ENCODE data around the gene LRRC3. TPM values are rescaled to one million over a fixed set of nuclear protein-coding genes. Genes with fewer than 3 reads are reported as not detected.

LRRC3 gene
- total RNA-seq, 1 donor from 2014 or later = 4.0 TPM

GRCh38 chr21:44492567-44493385, 37.5 kb downstream of the LRRC3 start:
- Histone ChIP-seq H3K36me3 (no peaks in the 10 kb centered on the region), H3K4me3 (no peak overlapping the region), H3K27me3 (ENCODE audit: low read depth) (peaks cover 7% of the 10 kb centered on the region), H3K4me1 (peaks cover 3% of the 10 kb centered on the region), H3K27ac (no peak overlapping the region), H3K9me3 (peaks cover 13% of the 10 kb centered on the region)
- DNase-seq = no peak
- no peak for TF ChIP-seq CTCF (IDR thresholded peaks at IDR 0.05)
- no peak for ATAC-seq
- intact Hi-C loops (cut with DNase I) = no loop called here

GRCh38 chr21:44494418-44494817, 39.1 kb downstream of the LRRC3 start:
- H3K4me3 ChIP-seq = no peak overlapping the region
- H3K4me1 ChIP-seq = peaks cover 3% of the 10 kb centered on the region
- TF ChIP-seq CTCF (IDR thresholded peaks at IDR 0.05) = no peak
- DNase-seq (no peak), ATAC-seq (no peak)
- H3K36me3 ChIP-seq = no peaks in the 10 kb centered on the region
- intact Hi-C loops (cut with DNase I) = no loop called here
- H3K27me3 ChIP-seq (ENCODE audit: low read depth) = peaks cover 16% of the 10 kb centered on the region
- H3K9me3 ChIP-seq = peaks cover 13% of the 10 kb centered on the region
- H3K27ac ChIP-seq = no peak overlapping the region

- H3K27me3 ChIP-seq (ENCODE audit: low read depth) = peaks cover 21% of the 10 kb centered on the region
- H3K27ac ChIP-seq = no peak overlapping the region
- H3K36me3 ChIP-seq = no peaks in the 10 kb centered on the region
- peaks cover 3% of the 10 kb centered on the region for H3K4me1 ChIP-seq
- TF ChIP-seq CTCF (IDR thresholded peaks at IDR 0.05) = no peak
- ATAC-seq (no peak), DNase-seq (no peak)
- H3K9me3 ChIP-seq = peaks cover 13% of the 10 kb centered on the region
- H3K4me3 ChIP-seq = no peak overlapping the region
- intact Hi-C loops (cut with DNase I) = no loop called here
Measured at GRCh38 chr21:44494956-44495355, 39.6 kb downstream of the LRRC3 start.

GRCh38 chr21:44495611-44496563, 40.6 kb downstream of the LRRC3 start:
- no peak for DNase-seq
- intact Hi-C loops (cut with DNase I) = no loop called here

More at GRCh38 chr21:44495611-44496563, 40.6 kb downstream of the LRRC3 start:
- Histone ChIP-seq H3K4me3 (no peak overlapping the region), H3K27me3 (ENCODE audit: low read depth) (peaks cover 26% of the 10 kb centered on the region), H3K36me3 (no peaks in the 10 kb centered on the region), H3K4me1 (peaks cover 3% of the 10 kb centered on the region), H3K9me3 (peaks cover 13% of the 10 kb centered on the region), H3K27ac (no peak overlapping the region)
- ATAC-seq = no peak
- no peak for TF ChIP-seq CTCF (IDR thresholded peaks at IDR 0.05)
